Upper lobe of left lung (tissue), 6 donors: ENCODE data around the gene RGS14. TPM values are rescaled to one million over a fixed set of nuclear protein-coding genes. Genes with fewer than 3 reads are reported as not detected.

ENCODE experiments used
- ATAC-seq, 2 donors: fragments of 200-7000 bp; cut with Tn5 transposase; one replicate each; pipeline ENCODE4 v1.9.1; 2022; ENCODE audit warnings: mild to moderate bottlenecking in 2 of 2, moderate library complexity in 2 of 2; ENCODE audit not compliant: low FRiP score in 2 of 2
- DNase-seq, 2 donors: peaks; one replicate each; pipeline ENCODE4 v3.0.0-alpha.2; 2019 to 2020
- H3K27ac ChIP-seq, 4 donors: fragments of 200-600 bp; sonication (generic); one replicate each; pipeline ENCODE4 v1.5.1; 2016 to 2019
- H3K27me3 ChIP-seq, 4 donors: fragments of 200-600 bp; sonication (generic); one replicate each; pipeline ENCODE4 v1.5.1; 2017 to 2019
- H3K36me3 ChIP-seq, 4 donors: fragments of 200-600 bp; sonication (generic); one replicate each; pipeline ENCODE4 v1.5.1; 2016 to 2019
- H3K4me1 ChIP-seq, 4 donors: fragments of 200-600 bp; sonication (generic); one replicate each; pipeline ENCODE4 v1.5.1; 2018 to 2019
- H3K4me3 ChIP-seq, 4 donors: fragments of 200-600 bp; sonication (generic); one replicate each; pipeline ENCODE4 v1.5.1; 2017 to 2019; ENCODE audit warnings: mild to moderate bottlenecking in 2 of 4, moderate library complexity in 1 of 4
- H3K9me3 ChIP-seq, 4 donors: fragments of 200-600 bp; sonication (generic); one replicate each; pipeline ENCODE4 v1.5.1; 2018 to 2019
- EP300 ChIP-seq, 4 donors: sonication (generic); formaldehyde crosslinking; IDR thresholded peaks; one replicate each; pipeline ENCODE4 v1.5.1; 2017; ENCODE audit warnings: antibody characterized with exemption in 4 of 4, control low read depth in 2 of 4
- POLR2A ChIP-seq, 4 donors: fragments of 450-650 bp; IDR thresholded peaks; one replicate each; pipeline ENCODE4 v1.5.1; 2016 to 2017; ENCODE audit warnings: antibody characterized with exemption in 4 of 4, mild to moderate bottlenecking in 2 of 4
- POLR2AphosphoS5 ChIP-seq, 2 donors: sonication (generic); formaldehyde crosslinking; IDR thresholded peaks; one replicate each; pipeline ENCODE4 v1.5.1; 2017; ENCODE audit warnings: antibody characterized with exemption in 2 of 2
- WGBS, 2 donors: methylation state at CpG; one replicate each; pipeline ENCODE4 v1.1.5; 2017 to 2018; 5-methylcytosine and 5-hydroxymethylcytosine counted together
- total RNA-seq, 6 donors: library from RNA; depleted of rRNA in 4 of 6; stranded (reverse); fragments of >200 nt in 4 of 6; gene quantifications; one replicate each; pipeline versions ENCODE4 v1.1.0 to v1.2.1, GENCODE V29; 2016 to 2021
- TF ChIP-seq, protein P1 (sequence below), 6 experiments: fragments of 450-650 bp in 4 of 6; fragments of 200-600 bp in 2 of 6; sonication (generic) in 2 of 6; IDR thresholded peaks; one replicate each; pipeline ENCODE4 v1.5.1; 2016 to 2019; ENCODE audit warnings: antibody characterized with exemption in 6 of 6
- donor health status: DM: no; HTN: no; CAD: no; lungs with moderate emphysema.
- donor health status: DM: no; HTN: yes; CAD: no; lungs with severe emphysema.

The RGS14 gene
- total RNA-seq, 6 donors from 2014 or later: 11.9 to 39.1 (median 26.6) TPM

DNA sequence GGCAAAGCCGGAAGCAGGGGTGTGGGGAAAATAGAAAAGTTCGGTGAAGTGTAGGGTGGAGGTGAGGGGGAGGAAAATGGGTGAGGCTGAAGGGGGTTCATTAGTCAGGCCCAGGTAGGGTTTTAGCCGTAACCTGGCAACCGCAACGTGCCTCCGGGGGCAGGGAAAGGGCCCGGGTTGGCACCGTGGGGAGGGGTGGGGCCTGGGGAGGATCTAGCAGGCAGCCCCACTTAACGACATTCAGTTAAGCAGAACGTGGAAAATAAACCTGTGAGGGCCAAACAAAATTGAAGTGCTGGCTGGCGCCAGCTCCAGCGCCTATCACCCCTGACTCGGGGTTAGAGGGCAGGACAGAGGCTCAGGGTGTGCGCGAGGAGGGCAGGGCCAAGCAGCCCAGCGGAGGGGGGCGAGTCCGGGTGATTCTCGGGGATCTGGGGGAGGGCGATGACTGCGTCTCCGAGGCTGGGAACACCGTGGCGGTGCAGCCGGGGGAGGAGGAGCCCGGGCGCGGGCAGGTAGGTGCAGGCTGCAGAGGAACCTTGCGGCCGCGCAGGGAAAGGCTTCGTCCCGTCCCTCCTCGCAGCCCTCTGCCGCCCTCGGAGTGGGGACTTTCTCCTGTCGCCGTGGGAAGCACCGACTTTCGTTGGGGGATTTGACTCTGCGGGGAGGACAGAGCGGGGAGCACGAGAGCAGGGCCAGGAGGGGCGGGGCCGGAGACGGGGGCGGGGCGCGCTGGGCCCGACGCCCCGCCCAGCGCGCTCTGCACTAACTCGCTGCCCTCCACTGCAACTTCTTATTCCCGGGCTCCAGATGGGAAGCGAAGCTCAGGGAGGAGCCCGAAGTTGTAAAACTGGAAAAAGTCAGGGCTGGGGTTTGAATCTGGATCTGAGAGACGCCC is 5.1 kb downstream of the RGS14 start:
- Histone ChIP-seq H3K4me1 (peaks cover 31 to 65% (median 52%) of the 10 kb centered on the region in 4 donors), H3K36me3 (peaks cover 0 to 5% (median 0%) of the 10 kb centered on the region in 4 donors)
- DNase-seq: peak; percentile 80 to 94

GRCh38 chr5:177363565-177363964 is 5.8 kb downstream of the RGS14 start:
- peak overlapping the region in 2 of 4 donors; percentile 76 to 81 for H3K27ac ChIP-seq
- ATAC-seq (no peak), DNase-seq (no peak)
- H3K9me3 ChIP-seq: no peaks in the 10 kb centered on the region
- no peaks in the 10 kb centered on the region for H3K27me3 ChIP-seq
- WGBS, 2 donors: 44% methylated on average over 10 of the region's 10 CpGs
- H3K4me3 ChIP-seq: peak overlapping the region in 3 of 4 donors; percentile 42 to 55 (median 54)
- TF ChIP-seq POLR2AphosphoS5 (IDR thresholded peaks at IDR 0.05) (no peak), EP300 (IDR thresholded peaks at IDR 0.05) (no peak), POLR2A (IDR thresholded peaks at IDR 0.05) (no peak)
- TF ChIP-seq, protein P1, sequence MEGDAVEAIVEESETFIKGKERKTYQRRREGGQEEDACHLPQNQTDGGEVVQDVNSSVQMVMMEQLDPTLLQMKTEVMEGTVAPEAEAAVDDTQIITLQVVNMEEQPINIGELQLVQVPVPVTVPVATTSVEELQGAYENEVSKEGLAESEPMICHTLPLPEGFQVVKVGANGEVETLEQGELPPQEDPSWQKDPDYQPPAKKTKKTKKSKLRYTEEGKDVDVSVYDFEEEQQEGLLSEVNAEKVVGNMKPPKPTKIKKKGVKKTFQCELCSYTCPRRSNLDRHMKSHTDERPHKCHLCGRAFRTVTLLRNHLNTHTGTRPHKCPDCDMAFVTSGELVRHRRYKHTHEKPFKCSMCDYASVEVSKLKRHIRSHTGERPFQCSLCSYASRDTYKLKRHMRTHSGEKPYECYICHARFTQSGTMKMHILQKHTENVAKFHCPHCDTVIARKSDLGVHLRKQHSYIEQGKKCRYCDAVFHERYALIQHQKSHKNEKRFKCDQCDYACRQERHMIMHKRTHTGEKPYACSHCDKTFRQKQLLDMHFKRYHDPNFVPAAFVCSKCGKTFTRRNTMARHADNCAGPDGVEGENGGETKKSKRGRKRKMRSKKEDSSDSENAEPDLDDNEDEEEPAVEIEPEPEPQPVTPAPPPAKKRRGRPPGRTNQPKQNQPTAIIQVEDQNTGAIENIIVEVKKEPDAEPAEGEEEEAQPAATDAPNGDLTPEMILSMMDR (IDR thresholded peaks at IDR 0.05): no peak
- H3K4me1 ChIP-seq: peaks cover 27 to 63% (median 46%) of the 10 kb centered on the region in 4 donors
- peaks cover 0 to 12% (median 0%) of the 10 kb centered on the region in 4 donors for H3K36me3 ChIP-seq

More for the DNA sequence above, 5.1 kb downstream of the RGS14 start:
- no peaks in the 10 kb centered on the region for H3K27me3 ChIP-seq
- ATAC-seq: peak; percentile 56 to 81
- H3K9me3 ChIP-seq: no peaks in the 10 kb centered on the region
- WGBS, 2 donors: 18 to 23% methylated on average over 27 to 32 of the region's 59 CpGs
- peak overlapping the region; percentile 47 to 81 (median 65) for H3K27ac ChIP-seq
- H3K4me3 ChIP-seq: peak overlapping the region; percentile 30 to 55 (median 48)
- TF ChIP-seq EP300 (IDR thresholded peaks at IDR 0.05): no peak
- TF ChIP-seq POLR2A (IDR thresholded peaks at IDR 0.05): no peak
- TF ChIP-seq, protein P1 (IDR thresholded peaks at IDR 0.05): peak in 1 of 6 experiments; percentile 8

DNA sequence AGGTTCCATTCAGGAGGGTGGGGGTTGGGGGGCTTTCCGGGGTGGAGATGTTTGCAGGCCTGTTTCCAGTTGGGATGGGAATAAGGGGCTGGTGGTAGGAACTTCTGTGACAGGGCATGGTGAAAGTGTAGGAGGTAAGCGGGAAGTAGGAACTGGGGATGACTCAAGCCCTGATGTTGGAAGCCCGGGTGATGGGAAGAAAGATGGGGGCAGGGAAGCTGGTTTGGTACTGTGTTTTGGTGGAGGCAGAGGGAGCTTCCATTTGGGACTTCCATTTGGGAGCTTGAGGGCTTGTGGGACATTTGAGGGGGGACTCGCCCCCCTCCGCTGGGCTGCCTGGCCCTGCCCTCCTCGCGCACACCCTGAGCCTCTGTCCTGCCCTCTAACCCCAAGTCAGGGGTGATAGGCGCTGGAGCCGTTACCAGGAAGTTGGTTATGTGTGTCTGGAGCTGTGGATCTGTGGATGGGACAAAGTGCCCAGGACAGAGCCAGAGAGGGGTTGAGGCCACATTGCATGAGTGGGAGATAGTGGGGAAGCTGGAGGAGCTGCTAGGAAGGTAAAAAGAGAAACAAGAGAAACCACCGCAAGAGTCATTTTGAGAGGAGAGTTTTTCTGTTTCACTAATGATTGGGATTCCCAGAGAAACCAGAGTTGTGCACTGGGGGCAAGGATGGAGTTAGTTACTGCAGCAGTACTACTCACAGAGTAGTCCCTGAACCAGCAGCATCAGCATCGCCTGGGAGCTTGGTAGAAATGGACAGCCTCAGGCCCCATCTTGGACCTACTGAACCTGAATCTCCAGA is 6.6 kb downstream of the RGS14 start:
- WGBS, 2 donors: 80 to 82% methylated on average over 11 of the region's 11 CpGs
- no peaks in the 10 kb centered on the region for H3K9me3 ChIP-seq
- peaks cover 0 to 14% (median 0%) of the 10 kb centered on the region in 4 donors for H3K36me3 ChIP-seq
- H3K27ac ChIP-seq: no peak overlapping the region
- TF ChIP-seq POLR2AphosphoS5 (IDR thresholded peaks at IDR 0.05) (no peak), EP300 (IDR thresholded peaks at IDR 0.05) (no peak), POLR2A (IDR thresholded peaks at IDR 0.05) (no peak)
- TF ChIP-seq, protein P1 (IDR thresholded peaks at IDR 0.05): no peak
- peaks cover 27 to 56% (median 43%) of the 10 kb centered on the region in 4 donors for H3K4me1 ChIP-seq
- no peak overlapping the region for H3K4me3 ChIP-seq
- ATAC-seq (no peak), DNase-seq (no peak)
- no peaks in the 10 kb centered on the region for H3K27me3 ChIP-seq

DNA sequence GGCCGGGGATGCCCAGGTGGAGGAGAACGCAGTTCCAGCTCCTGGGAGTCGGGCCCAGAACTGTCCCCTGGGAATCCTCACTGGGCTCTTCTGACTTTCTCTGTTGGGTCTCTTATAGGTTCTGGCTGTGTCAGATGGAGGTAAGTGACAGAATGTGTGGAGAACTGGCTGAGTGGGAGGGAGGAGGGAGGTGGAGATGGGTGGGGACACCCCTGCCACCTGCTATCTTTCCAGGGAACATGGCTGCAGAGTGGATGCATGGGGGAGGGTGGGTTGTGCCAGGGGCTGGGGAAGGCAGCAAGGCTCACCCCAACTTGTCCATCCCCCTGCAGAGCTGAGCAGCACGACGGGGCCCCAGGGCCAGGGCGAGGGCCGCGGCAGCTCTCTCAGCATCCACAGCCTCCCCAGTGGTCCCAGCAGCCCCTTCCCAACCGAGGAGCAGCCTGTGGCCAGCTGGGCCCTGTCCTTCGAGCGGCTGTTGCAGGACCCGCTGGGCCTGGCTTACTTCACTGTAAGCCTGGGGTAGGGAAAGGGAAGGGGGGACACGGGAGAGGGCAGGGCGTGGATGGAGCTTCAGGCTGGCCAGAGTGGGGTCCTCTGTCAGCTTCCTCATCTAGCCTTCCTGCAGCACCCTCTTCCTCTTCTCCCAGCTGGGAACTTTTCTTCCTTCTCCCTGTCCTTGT is 8.3 kb downstream of the RGS14 start:
- Histone ChIP-seq H3K4me1 (peaks cover 32 to 66% (median 46%) of the 10 kb centered on the region in 4 donors), H3K9me3 (no peaks in the 10 kb centered on the region), H3K27ac (peak overlapping the region; percentile 76 to 95 (median 91)), H3K36me3 (peaks cover 0 to 14% (median 0%) of the 10 kb centered on the region in 4 donors), H3K27me3 (no peaks in the 10 kb centered on the region), H3K4me3 (no peak overlapping the region)
- TF ChIP-seq POLR2A (IDR thresholded peaks at IDR 0.05) (no peak), POLR2AphosphoS5 (IDR thresholded peaks at IDR 0.05) (no peak), EP300 (IDR thresholded peaks at IDR 0.05) (no peak)
- TF ChIP-seq, protein P1 (IDR thresholded peaks at IDR 0.05): no peak
- DNase-seq (peak in 1 of 2 donors; percentile 63), ATAC-seq (no peak)
- 79 to 91% methylated on average over 5 to 14 of the region's 14 CpGs for WGBS, 2 donors
